HG03460 (cell line): ENCODE measurements around the gene TCERG1L.

Experiments used
- ATAC-seq: cut with Tn5 transposase; IDR thresholded peaks from one replicate; pipeline ENCODE4 v1.9.1; 2021; ENCODE audit not compliant: unreplicated experiment

Gene TCERG1L

GRCh38 chr10:131271966-131272365 lies 39.6 kb downstream of the TCERG1L start:
- ATAC-seq, result no peak

- ATAC-seq, result no peak
Measured at GRCh38 chr10:131271195-131271880, 40.2 kb downstream of the TCERG1L start.

DNA sequence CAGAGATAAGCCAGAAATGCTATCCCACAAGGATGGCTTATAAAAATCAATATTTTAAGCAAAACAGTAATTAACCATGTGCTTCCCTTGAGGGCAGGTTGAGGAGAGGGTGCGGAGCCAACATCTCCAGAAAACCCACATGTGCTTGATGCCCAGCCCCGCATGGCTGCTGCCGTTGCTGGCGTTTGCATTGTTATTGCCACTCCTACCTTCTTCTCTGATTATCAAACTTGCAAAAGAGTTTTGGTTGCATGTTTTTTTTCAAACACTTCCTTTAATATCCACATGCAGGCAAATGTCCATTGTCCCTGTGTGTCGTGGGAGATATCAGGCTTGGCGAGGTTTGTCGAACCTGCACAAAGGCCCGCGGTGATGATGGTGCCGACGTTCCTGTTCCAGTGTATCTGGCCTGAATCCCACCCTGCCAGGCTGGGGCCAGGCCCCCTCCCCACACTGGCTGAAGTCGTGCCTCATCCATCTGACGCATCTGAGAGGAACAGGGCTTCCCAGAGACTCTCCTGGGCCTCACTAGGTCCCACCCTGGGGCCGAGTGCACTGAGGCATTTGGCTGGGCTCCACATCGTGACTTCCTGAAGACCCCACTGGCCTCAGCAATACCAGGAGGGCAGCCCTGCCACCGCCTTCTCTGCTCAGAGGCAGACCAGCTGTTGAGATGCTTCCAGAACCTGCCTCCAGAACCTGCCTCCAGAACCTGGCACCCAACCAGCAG lies 40.9 kb downstream of the TCERG1L start:
- no peak for ATAC-seq

DNA sequence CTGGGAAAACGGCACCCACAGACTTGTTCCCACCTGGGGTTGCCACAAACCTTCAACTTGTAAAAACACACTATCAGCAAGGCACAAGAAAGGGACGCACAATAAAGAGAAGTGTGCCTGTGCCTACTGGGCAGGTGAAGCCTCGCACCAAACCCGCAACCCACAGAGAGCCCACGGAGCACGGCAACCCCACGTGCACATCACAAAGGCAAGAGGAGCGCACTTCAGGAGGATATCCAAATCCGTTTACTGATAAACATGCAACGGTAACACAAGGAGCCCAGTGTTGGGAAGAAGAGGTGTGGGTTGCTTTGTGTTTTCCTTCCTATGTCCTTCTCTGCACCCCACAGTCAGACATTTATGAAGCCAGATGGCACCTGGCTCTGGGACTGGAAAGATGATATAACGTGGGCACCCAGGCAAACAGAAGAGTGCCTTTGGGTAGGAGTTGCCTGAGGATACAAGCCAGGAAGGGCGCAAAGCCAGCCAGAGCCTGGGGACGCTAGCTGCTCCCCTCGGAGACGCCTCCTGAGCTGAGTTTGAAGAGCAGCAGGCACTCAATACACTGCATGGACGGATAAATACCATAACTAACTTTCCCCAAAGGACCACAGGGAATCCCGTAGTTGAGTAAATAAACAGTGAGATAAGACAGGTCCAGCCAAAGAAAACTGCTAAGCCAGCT lies 41.6 kb downstream of the TCERG1L start:
- ATAC-seq, result no peak

GRCh38 chr10:131267814-131268095 lies 43.8 kb downstream of the TCERG1L start:
- no peak for ATAC-seq

DNA sequence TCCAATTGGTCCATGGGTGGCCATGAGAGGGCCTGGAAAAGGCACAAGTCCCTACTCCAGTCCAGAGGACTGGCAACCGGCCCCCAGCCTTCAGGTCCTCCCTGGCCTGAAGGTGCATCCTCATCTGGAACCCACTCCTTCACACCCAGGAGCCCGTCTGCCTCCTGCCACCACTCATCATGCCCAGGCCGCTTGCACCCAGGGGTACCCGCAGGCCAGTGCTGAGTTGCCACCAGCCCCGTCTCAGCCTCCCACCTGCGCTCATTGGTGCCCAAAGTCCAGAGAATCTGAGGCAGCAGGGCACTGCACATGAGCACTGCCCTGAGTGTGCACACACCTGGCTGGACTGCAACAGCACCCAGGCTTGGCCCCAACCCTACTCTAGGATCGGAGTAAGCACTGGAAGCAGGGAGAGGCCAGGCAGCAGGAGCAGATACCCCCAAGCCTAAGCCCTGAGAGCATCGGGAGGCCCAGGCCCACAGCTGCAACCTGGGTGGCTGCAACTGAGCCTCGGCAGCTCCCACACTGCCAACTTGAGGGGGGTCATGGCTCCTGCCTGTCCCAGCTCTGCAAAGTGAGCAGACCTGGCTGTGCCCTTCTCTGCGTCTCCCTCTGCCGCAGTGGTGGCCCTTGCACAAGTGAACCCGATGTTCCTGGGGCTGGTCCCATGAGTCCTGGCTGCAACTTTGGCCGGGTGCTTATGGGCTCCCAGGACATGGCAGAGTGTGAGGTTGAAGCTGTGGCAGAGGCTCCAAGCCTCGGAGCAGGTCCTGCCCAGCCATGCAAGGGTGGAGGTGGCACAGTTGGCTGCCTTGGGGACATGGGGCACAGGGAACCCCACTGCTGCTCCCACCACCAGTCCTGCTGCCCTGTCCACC lies 44.3 kb downstream of the TCERG1L start:
- no peak for ATAC-seq

- ATAC-seq, result no peak
Measured at GRCh38 chr10:131264110-131264788, 47.3 kb downstream of the TCERG1L start.

GRCh38 chr10:131261890-131262475 lies 49.5 kb downstream of the TCERG1L start:
- no peak for ATAC-seq

DNA sequence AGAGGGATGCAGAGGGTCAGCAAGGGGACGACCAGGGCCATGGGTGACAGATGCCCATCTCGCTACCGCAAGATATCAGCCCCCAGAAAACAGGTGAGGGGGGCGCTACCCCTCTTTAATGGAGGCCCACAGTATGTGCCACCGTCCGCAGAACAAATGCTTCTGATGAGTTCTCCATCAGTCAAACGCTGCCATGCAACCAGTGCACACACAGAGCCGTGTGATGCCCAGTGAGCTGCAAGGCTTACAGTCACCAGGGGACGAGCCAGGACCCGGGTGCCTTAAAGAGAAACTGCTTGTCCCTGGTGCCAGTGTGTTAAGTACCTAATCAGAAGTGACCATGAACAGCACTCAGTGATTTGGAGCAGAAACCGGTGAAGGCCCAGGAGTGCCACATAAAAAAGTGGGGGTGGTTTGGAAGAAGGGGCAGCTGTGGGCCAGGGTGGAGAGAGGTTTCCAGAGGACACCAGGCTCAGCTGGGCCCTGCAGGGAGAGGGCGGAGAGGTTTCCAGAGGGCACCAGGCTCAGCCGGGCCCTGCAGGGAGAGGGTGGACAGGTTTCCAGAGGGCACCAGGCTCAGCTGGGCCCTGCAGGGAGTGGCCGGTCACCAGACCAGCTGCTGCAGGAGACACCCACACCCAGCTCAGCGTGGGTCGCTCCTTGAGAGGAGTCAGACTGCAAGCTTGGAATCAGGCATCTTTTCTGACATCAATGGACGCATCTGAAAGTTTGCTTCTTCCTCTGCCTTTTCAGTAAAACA lies 50.9 kb downstream of the TCERG1L start:
- ATAC-seq, result no peak

DNA sequence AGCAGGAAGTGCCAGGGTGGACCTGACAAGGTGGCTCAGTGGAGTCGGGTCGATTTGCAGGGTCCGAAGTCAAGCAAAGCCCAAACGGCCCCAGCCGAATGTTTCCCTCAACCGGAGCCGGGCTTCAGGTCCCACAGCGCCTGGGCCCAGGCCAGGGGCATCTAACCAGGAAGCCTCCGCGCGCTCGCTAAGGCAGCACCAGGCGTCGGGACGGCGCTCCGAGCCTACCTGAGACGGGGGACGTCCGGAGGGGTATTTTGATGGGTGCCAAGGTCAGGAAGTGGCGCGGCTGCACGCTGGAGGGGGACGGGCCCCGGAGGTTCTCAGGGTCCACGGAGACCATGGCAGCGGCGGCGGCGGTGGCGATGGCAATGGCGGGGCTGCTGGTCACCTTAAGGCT lies 51.5 kb downstream of the TCERG1L start:
- no peak for ATAC-seq

- no peak for ATAC-seq
Measured at GRCh38 chr10:131259535-131259934, 52.0 kb downstream of the TCERG1L start.

GRCh38 chr10:131258256-131258655 lies 53.3 kb downstream of the TCERG1L start:
- no peak for ATAC-seq

DNA sequence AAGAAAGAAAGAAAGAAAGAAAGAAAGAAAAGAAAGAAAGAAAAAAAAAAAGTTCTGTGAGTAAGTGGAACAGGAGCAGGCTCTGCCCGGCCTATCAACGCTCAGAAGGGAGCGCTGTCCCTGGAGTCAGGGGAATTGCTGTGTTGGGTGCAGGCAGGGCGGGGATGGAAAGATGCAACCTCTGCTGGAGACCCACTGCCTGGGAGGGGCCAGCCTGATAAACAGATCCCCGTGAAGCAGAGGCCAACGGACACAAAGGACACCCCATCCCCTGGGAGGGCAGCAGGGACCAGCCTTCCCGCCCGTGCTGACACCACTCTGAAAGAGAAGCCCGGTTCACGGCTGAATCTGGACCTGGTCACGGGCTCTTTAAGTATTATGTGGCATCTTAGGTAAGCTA lies 54.5 kb downstream of the TCERG1L start:
- ATAC-seq, result no peak

- ATAC-seq, result no peak
Measured at GRCh38 chr10:131254859-131255252, 56.7 kb downstream of the TCERG1L start.

GRCh38 chr10:131253931-131254858 lies 57.3 kb downstream of the TCERG1L start:
- ATAC-seq, result no peak

- ATAC-seq, result no peak
Measured at GRCh38 chr10:131252567-131253276, 58.8 kb downstream of the TCERG1L start.

DNA sequence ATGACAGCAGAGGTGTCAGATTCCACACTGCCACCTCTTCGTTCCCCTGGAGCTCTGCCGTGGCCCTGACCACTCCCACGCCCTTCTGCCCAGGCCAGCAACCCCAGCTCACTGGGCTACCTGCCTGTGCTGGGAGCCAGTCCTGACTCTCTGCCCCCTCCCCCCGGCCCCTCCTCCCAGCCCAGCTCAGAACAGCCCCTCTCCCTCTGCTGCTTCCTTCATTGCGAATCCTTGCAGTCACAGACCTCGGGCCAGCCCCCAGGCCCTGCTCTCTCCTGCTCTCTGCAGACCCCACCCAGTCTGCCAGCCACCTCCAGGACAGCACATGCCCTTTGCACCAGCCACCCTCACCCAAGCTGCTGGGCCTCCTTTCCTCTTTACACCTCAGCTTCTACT lies 60.4 kb downstream of the TCERG1L start:
- no peak for ATAC-seq
